ENCODE data around the gene FTSJ3. TPM values are rescaled to one million over a fixed set of nuclear protein-coding genes. Genes with fewer than 3 reads are reported as not detected.

The FTSJ3 gene
- polyA plus RNA-seq, 2 of the 4 experiments (the other 2 are of a cell fraction), result 74.5 to 104 TPM

- no peak for ATAC-seq
- POLR2A ChIA-PET, result interaction anchor here (1.0 kb wide), 1 partner anchor 19 kb away, joined by 3 read pairs; the partner anchor contains the start of genes CCDC47 and DDX42
- Histone ChIP-seq H3K4me1 (no peaks in the 10 kb centered on the region), H3K4me2 (no peak overlapping the region), H3K27ac (no peak overlapping the region), H3K9me3 (no peaks in the 10 kb centered on the region), H3K4me3 (no peak overlapping the region)
- DNase-seq (ENCODE audit: low read depth in 1 of 2, low spot score in 1 of 2), result no peak
- CTCF ChIA-PET, result interaction anchor here (1.2 to 1.3 kb wide), 2 partner anchors 11 to 181 kb away, joined by 3 read pairs; no protein-coding TSS in a partner anchor
- TF ChIP-seq NR3C1 (IDR thresholded peaks at IDR 0.05) (no peak), E2F6 (IDR thresholded peaks at IDR 0.05; ENCODE audit: borderline replicate concordance, low read depth) (no peak), FOSL2 (IDR thresholded peaks at IDR 0.05) (no peak), FOSL2 (CRISPR knock-in tag; IDR thresholded peaks at IDR 0.05) (no peak), HMGXB4 (CRISPR knock-in tag; IDR thresholded peaks at IDR 0.05; ENCODE audit: borderline replicate concordance) (no peak), HDAC2 (IDR thresholded peaks at IDR 0.05) (no peak), MYC (IDR thresholded peaks at IDR 0.05; ENCODE audit: borderline replicate concordance, low read length) (no peak), NFE2L2 (conservative IDR thresholded peaks at IDR 0.05; ENCODE audit: low read length) (no peak), CHD4 (IDR thresholded peaks at IDR 0.05; ENCODE audit: borderline replicate concordance) (no peak), HEYL (CRISPR knock-in tag; IDR thresholded peaks at IDR 0.05) (no peak), REST (IDR thresholded peaks at IDR 0.05) (no peak)
- WGBS (ENCODE audit: missing lambda C conversion rate), result 88% methylated on average over 3 of the region's 3 CpGs
- no peak for FAIRE-seq
Measured at GRCh38 chr17:63792055-63792729, 35.3 kb downstream of the FTSJ3 start.

GRCh38 chr17:63790057-63790456, 37.4 kb downstream of the FTSJ3 start:
- no peak for ATAC-seq
- POLR2A ChIA-PET, result no interaction called here
- Histone ChIP-seq H3K4me3 (no peak overlapping the region), H3K4me2 (no peak overlapping the region), H3K4me1 (0 out of 3 replicates have a peak, but pooled peaks cover 4% of the 10 kb centered on the region), H3K27ac (no peak overlapping the region), H3K9me3 (no peaks in the 10 kb centered on the region)
- no peak for DNase-seq (ENCODE audit: low read depth in 1 of 2, low spot score in 1 of 2)
- TF ChIP-seq RARB (CRISPR knock-in tag; IDR thresholded peaks at IDR 0.05), result no peak
- TF ChIP-seq E2F6 (IDR thresholded peaks at IDR 0.05; ENCODE audit: borderline replicate concordance, low read depth), result no peak
- no peak for TF ChIP-seq EHF (CRISPR knock-in tag; IDR thresholded peaks at IDR 0.05)
- TF ChIP-seq KDM5A (IDR thresholded peaks at IDR 0.05), result no peak
- TF ChIP-seq CTCF (IDR thresholded peaks at IDR 0.05), result no peak
- TF ChIP-seq HOXB13 (CRISPR knock-in tag; IDR thresholded peaks at IDR 0.05; ENCODE audit: low read depth), result no peak
- TF ChIP-seq MAZ (IDR thresholded peaks at IDR 0.05; ENCODE audit: borderline replicate concordance, low read depth, low read length), result no peak
- TF ChIP-seq RFX5 (IDR thresholded peaks at IDR 0.05), result no peak
- no peak for TF ChIP-seq HDAC2 (IDR thresholded peaks at IDR 0.05)
- TF ChIP-seq SREBF2 (IDR thresholded peaks at IDR 0.05), result no peak
- TF ChIP-seq RCOR1 (IDR thresholded peaks at IDR 0.05; ENCODE audit: low read depth, low read length), result no peak
- FAIRE-seq, result no peak
- 91% methylated on average over 6 of the region's 6 CpGs for WGBS (ENCODE audit: missing lambda C conversion rate)
- CTCF ChIA-PET, result interaction anchor here (0.9 to 1.5 kb wide), 3 partner anchors 9 to 36 kb away, joined by 3 to 5 read pairs (median 4); no protein-coding TSS in a partner anchor
